ENCODE results near the gene STK11.

The STK11 gene

DNA sequence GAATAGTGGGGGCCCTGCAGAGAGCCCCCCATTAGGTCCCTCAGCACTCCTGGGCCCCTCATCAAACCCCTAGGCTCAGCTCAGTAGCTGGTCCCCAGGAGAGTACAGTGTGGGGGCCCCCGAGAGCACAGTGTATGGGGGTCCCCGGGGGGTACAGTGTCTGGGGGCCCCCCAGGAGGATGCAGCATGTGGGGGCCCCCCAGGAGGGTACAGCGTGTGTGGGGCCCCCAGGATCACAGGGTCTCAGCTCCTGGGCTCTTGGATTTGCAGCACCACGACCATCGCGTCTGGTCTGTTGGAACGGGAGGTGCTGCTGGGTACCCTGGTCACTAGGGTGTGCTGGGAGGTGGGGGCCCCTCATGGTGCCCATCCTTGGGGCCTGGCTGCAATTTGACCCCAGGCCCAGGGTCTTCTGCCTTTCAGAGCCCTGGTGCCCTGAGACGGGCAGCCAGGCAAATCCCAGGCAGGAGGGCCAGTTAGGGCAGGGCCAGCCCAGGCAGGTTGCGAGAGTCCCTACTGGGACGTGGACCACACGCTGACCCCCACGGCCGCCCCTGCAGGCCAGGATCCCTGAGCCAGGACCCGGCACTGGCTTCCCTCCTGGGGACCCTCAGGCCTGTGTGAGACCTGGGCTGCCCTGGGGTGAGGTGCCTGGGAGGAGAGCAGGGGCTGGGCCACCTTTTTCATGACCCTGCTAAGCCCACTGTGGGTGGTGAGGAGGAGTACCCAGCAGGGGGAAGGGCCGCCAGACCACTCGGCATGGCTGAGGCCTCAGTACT is 18.7 kb downstream of the STK11 start:
- TF ChIP-seq, protein P1, sequence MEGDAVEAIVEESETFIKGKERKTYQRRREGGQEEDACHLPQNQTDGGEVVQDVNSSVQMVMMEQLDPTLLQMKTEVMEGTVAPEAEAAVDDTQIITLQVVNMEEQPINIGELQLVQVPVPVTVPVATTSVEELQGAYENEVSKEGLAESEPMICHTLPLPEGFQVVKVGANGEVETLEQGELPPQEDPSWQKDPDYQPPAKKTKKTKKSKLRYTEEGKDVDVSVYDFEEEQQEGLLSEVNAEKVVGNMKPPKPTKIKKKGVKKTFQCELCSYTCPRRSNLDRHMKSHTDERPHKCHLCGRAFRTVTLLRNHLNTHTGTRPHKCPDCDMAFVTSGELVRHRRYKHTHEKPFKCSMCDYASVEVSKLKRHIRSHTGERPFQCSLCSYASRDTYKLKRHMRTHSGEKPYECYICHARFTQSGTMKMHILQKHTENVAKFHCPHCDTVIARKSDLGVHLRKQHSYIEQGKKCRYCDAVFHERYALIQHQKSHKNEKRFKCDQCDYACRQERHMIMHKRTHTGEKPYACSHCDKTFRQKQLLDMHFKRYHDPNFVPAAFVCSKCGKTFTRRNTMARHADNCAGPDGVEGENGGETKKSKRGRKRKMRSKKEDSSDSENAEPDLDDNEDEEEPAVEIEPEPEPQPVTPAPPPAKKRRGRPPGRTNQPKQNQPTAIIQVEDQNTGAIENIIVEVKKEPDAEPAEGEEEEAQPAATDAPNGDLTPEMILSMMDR (IDR thresholded peaks at IDR 0.05; ENCODE audit: low read depth, low read length, missing control alignments) = no peak
- no peak for DNase-seq (ENCODE audit: low read depth)
- H3K4me3 ChIP-seq (ENCODE audit: low read depth, low read length) = no peak overlapping the region

DNA sequence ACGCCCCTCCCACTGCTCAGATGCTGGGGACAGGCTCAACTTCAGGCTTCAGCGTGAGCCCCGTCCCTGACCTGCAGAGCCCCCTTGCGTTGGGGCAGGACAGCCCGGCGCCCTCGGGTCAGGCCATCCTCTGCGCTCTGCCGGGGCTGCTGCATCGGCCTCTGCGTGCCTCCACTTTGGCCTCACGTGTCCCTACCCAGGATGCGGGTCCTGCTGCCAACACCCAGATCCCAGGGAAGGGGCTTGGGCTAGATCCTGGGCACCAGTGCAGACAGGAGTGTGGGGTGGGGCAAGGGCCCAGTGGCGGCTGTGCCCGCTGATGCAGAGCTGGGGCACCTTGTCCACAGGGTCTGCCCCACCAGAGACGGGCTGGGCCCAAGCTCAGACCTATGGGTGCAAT is 19.3 kb downstream of the STK11 start:
- TF ChIP-seq, protein P1 (IDR thresholded peaks at IDR 0.05; ENCODE audit: low read depth, low read length, missing control alignments) = no peak
- H3K4me3 ChIP-seq (ENCODE audit: low read depth, low read length) = no peak overlapping the region
- DNase-seq (ENCODE audit: low read depth) = no peak

DNA sequence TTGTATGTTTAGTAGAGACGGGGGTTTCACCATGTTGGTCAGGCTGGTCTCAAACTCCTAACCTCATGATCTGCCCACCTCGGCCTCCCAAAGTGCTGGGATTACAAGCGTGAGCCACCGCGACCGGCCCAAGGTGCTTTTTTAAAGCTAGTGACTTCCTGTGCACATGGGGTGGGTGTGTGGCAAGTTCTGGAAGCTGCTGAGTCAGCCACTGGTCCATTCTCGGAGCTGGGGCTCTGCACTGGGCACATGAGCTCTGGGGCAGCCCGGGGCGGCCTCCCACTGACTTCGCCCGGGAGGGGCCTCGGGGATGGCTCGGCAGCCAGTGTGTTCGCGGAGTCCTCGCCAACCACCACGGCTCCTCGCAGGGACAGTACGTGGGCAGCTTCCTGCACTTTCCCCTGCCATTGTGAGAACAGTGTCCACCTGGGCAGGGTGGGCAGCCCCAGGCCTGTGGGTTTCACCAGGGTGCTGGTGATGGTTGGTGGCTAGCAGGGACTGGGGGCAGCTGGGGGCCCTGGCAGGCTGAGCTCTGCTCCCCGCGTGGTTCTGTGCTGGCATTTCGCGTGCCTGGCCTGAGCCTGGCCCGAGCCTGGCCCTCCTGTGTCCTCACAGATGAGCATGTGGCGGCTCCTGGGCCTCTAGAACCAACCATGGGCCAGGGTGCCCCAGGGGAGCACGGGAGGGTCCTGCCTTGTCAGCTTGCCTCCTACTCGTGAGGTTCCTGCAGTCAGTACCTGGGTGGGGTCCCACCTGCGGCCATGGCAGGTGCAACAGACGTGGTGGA is 20.1 kb downstream of the STK11 start:
- no peak overlapping the region for H3K4me3 ChIP-seq (ENCODE audit: low read depth, low read length)
- TF ChIP-seq, protein P1 (IDR thresholded peaks at IDR 0.05; ENCODE audit: low read depth, low read length, missing control alignments) = no peak
- no peak for DNase-seq (ENCODE audit: low read depth)

DNA sequence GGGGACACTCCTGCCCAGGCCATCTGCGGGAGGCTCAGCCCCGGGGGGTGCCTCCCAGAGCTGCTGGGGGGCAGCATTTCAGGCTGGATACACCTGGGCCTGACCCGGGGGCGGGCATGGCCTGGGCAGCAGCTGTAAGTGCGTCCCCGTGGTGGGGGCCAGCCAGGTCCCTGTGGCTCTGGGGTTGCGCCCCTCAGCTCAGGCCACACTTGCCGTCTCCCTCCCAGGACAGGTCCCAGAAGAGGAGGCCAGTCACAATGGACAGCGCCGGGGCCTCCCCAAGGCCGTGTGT is 20.6 kb downstream of the STK11 start:
- TF ChIP-seq, protein P1 (IDR thresholded peaks at IDR 0.05; ENCODE audit: low read depth, low read length, missing control alignments) = no peak
- no peak overlapping the region for H3K4me3 ChIP-seq (ENCODE audit: low read depth, low read length)
- no peak for DNase-seq (ENCODE audit: low read depth)

DNA sequence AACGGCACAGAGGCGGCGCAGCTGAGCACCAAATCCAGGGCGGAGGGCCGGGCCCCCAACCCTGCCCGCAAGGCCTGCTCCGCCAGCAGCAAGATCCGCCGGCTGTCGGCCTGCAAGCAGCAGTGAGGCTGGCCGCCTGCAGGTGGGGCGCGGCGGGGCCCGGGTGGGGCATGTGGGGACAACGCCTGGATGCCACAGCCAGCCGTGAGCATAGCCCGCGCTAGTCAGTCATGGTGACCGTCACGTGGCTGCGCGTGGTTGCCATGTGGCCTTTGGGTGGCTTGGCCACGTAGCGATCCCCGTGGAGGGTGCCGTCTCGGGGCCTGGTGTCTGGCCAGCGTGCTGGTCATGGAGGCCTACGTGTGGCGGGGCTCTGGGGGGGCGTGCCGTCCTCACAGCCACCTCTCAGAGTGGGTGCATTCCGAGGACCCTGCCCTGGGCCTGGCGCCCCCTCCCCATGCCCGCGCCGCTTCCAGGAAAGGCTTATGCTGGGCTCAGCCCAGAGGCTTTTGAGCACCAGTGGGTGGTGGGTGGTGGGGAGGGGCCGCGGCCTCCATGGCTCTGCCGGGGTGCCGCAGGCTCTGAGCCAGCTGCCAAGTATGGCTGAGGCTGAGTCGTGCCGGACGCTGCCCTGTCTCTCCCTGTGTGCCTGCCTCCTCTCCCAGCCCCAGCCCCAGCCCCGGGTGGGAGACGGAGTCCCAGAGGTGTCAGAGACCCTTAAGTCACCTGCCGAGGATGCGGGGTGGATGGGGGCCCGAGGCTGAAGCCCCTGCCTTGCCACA is 21.1 kb downstream of the STK11 start:
- TF ChIP-seq, protein P1 (IDR thresholded peaks at IDR 0.05; ENCODE audit: low read depth, low read length, missing control alignments) = no peak
- H3K4me3 ChIP-seq (ENCODE audit: low read depth, low read length) = no peak overlapping the region
- no peak for DNase-seq (ENCODE audit: low read depth)

DNA sequence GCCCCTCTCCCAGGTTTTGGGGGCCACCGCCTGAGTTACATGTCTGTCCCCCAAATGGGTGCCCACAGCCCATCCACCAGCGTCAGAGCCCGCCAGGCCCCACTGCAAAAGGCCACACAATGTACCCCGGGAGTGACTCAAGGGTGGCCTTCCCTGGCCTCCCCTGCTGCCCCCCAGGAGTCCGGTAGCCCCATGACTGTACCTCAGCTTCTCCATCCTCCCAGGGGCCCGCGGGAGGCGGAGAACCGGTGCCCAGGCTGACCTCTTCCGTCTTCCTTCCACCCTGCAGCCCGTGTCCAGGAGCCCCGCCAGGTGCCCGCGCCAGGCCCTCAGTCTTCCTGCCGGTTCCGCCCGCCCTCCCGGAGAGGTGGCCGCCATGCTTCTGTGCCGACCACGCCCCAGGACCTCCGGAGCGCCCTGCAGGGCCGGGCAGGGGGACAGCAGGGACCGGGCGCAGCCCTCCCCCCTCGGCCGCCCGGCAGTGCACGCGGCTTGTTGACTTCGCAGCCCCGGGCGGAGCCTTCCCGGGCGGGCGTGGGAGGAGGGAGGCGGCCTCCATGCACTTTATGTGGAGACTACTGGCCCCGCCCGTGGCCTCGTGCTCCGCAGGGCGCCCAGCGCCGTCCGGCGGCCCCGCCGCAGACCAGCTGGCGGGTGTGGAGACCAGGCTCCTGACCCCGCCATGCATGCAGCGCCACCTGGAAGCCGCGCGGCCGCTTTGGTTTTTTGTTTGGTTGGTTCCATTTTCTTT is 21.9 kb downstream of the STK11 start:
- no peak overlapping the region for H3K4me3 ChIP-seq (ENCODE audit: low read depth, low read length)
- TF ChIP-seq, protein P1 (IDR thresholded peaks at IDR 0.05; ENCODE audit: low read depth, low read length, missing control alignments) = no peak
- no peak for DNase-seq (ENCODE audit: low read depth)

Data from GM12864 (cell line).